ENCODE results near the gene SCTR. TPM values are rescaled to one million over a fixed set of nuclear protein-coding genes. Genes with fewer than 3 reads are reported as not detected.
"Not testable (repeated sequence)": the region's sequence is repeated elsewhere in the genome, so short reads cannot be mapped to it uniquely, and the experiment has no call there.

Gene SCTR
- total RNA-seq, 1 donor from 2014 or later = 0.43 TPM

DNA sequence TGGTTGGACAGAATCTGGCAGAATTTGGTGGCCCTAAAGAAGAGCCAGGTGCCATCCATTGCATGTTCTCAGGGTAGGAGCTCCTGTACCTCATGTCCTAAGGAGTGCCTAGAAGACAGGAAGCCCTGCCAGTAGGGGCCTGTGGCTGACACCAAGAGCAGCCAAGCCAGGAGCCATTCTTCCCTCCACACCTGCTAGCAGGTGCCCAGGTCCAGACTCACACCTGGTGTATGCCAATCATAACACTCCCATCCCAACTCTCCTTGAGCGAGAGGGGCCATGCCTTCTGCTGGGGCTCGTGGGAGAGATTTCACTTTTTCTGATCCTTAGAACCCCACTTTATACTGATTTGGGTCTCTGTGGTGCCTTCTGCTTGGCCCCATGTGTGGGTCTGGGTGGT lies 119.1 kb downstream of the SCTR start:
- intact Hi-C loops (cut with DNase I) = no loop called here
- no peak for DNase-seq
- ATAC-seq (ENCODE audit: poor library complexity) = no peak

DNA sequence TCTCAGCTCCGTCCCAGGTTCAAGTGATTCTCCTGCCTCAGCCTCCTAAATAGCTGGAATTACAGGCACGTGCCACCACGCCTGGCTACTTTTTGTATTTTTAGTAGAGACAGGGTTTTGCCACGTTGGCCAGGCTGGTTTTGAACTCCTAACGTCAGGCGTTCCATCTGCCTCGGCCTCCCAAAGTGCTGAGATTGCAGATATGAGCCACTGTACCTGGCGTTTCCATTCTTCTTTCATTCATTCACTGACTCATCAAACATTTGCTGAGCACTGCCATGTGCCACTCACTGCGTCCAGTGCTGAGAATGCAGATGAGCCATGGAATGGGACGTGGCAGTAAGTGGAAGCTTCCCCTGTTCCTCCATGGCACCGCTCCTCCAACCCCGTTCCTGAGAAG lies 120.7 kb downstream of the SCTR start:
- intact Hi-C loops (cut with DNase I); ATAC-seq (ENCODE audit: poor library complexity): not testable (repeated sequence)

DNA sequence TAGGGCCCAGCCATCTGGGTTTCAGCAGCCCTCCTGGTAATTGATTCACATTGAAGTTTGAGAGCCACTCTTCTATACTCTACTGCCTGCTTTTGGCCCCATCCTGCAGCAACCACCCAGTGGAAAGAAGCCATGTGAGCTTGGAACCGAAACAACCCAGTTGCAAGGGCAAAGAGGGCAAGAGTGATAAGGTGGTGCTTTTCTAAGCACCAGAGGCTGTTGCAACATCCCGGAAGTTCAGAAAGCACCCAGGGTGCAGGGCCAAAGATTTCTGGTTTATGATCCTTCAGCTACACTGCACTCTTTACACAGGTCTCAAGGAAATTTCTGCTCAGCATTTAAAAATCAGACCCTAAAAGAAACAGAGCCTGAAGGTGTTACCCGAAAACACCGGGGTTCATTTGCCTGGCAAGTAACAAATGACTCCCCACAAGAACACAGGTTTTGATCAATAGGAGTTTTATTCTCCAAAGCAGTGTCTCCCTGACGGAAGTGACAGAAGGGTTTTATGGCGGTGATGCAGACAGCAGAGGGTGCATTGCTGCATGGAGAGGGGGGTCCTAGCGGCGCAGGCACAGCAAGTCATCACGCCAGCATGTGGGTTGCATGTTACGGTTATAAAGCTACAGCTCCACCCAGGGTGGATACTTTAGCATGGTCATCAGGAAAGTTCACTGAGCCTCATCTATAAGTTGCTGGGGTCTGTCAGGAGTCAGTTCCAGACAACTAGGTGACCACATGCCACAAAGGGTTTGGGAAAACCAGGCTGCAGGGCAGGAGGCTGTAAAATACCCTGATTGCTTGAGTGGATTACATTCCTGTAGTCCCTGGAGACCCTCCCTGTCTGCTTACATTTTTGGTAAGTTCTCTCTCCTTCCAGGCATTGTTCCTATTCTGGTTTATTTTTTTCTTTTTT lies 121.4 kb downstream of the SCTR start:
- intact Hi-C loops (cut with DNase I) = no loop called here
- peak; percentile 94 for ATAC-seq (ENCODE audit: poor library complexity)
- no peak for DNase-seq

More for the DNA sequence above, 120.7 kb downstream of the SCTR start:
- not testable (repeated sequence) for DNase-seq

DNA sequence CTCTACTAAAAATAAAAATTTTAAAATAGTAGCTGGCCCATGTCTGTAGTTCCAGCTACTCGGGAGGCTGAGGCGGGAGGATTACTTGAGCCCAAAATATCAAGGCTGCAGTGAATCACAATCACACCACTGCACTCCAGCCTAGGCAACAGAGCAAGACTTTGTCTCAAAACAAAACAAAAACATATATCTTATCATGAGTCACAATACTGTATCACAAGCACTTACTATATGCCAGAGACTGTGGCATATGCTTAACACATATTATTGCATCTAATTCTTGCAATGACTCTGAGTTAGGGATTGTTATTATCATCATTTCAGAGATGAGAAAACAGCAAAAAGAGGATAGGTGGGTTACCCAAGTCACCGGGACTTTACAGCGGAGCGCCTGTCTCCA lies 122.2 kb downstream of the SCTR start:
- no peak for ATAC-seq (ENCODE audit: poor library complexity)
- no peak for DNase-seq
- intact Hi-C loops (cut with DNase I) = no loop called here

GRCh38 chr2:119397196-119397595 lies 127.1 kb downstream of the SCTR start:
- intact Hi-C loops (cut with DNase I) = no loop called here
- no peak for DNase-seq
- no peak for ATAC-seq (ENCODE audit: poor library complexity)

GRCh38 chr2:119393971-119394748 lies 130.1 kb downstream of the SCTR start:
- intact Hi-C loops (cut with DNase I) = no loop called here
- no peak for ATAC-seq (ENCODE audit: poor library complexity)
- DNase-seq = no peak

Other genes starting within 250 kb of the SCTR start
- 7.9 TPM for gene C2orf76, start 157.6 kb downstream of the SCTR start, total RNA-seq
- gene DBI, start 157.5 kb downstream of the SCTR start, total RNA-seq = 284 TPM
- gene TMEM37, start 92.6 kb downstream of the SCTR start, total RNA-seq = 2.8 TPM
- 0.67 TPM for gene CFAP221, start 20.0 kb upstream of the SCTR start, total RNA-seq
- gene TMEM177, start 154.7 kb upstream of the SCTR start, total RNA-seq = 10.5 TPM
- 37.6 TPM for gene PTPN4, start 235.4 kb upstream of the SCTR start, total RNA-seq